ENCODE data around the gene SASH1.

SASH1 gene

GRCh38 chr6:148523048-148523447 is 180.4 kb downstream of the SASH1 start:
- H3K9ac ChIP-seq (ENCODE audit: low read length): no peak overlapping the region
- no peaks in the 10 kb centered on the region for H3K9me3 ChIP-seq (ENCODE audit: low read length)
- H3K36me3 ChIP-seq (ENCODE audit: insufficient read depth, low read length): peaks cover 33% of the 10 kb centered on the region
- H3K4me3 ChIP-seq (ENCODE audit: low read depth in 1 of 2, low read length in 2 of 2): no peak overlapping the region
- peaks cover 32% of the 10 kb centered on the region for H3K4me1 ChIP-seq (ENCODE audit: insufficient read depth, low read length)
- H3K27ac ChIP-seq (ENCODE audit: low read depth, low read length): no peak overlapping the region
- H3K27me3 ChIP-seq (ENCODE audit: control insufficient read depth in 1 of 2, insufficient read depth in 2 of 2, low read length in 2 of 2): no peaks in the 10 kb centered on the region

GRCh38 chr6:148523551-148523950 is 180.9 kb downstream of the SASH1 start:
- peaks cover 33% of the 10 kb centered on the region for H3K36me3 ChIP-seq (ENCODE audit: insufficient read depth, low read length)
- H3K9me3 ChIP-seq (ENCODE audit: low read length): no peaks in the 10 kb centered on the region
- no peak overlapping the region for H3K9ac ChIP-seq (ENCODE audit: low read length)
- H3K4me3 ChIP-seq (ENCODE audit: low read depth in 1 of 2, low read length in 2 of 2): no peak overlapping the region
- peaks cover 29% of the 10 kb centered on the region for H3K4me1 ChIP-seq (ENCODE audit: insufficient read depth, low read length)
- H3K27ac ChIP-seq (ENCODE audit: low read depth, low read length): no peak overlapping the region
- H3K27me3 ChIP-seq (ENCODE audit: control insufficient read depth in 1 of 2, insufficient read depth in 2 of 2, low read length in 2 of 2): no peaks in the 10 kb centered on the region

DNA sequence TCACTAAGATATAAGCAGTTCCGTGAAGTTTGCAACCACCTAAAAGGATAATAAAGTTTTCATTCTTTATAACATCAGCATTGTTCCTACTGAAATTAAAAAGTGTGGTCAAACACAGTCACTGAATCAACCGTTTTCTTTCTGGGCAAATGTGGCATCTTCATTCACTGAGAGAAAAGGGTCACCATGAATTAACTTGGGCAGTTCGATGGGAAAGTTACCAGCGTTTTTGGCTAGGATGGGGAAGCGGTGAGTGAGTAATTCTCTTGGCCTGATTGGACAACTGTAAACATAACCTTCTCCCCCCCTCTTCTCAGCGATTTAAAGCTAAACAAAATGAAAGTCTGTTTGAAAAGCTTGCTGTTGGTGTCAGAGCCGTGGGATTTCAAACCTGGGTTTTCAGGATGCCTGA is 181.8 kb downstream of the SASH1 start:
- H3K9ac ChIP-seq (ENCODE audit: low read length): no peak overlapping the region
- no peaks in the 10 kb centered on the region for H3K9me3 ChIP-seq (ENCODE audit: low read length)
- peak overlapping the region in 1 of 2 donors; percentile 20 for H3K4me3 ChIP-seq (ENCODE audit: low read depth in 1 of 2, low read length in 2 of 2)
- H3K27me3 ChIP-seq (ENCODE audit: control insufficient read depth in 1 of 2, insufficient read depth in 2 of 2, low read length in 2 of 2): no peaks in the 10 kb centered on the region
- H3K4me1 ChIP-seq (ENCODE audit: insufficient read depth, low read length): peaks cover 29% of the 10 kb centered on the region
- peak overlapping the region; percentile 43 for H3K27ac ChIP-seq (ENCODE audit: low read depth, low read length)
- H3K36me3 ChIP-seq (ENCODE audit: insufficient read depth, low read length): peaks cover 32% of the 10 kb centered on the region

DNA sequence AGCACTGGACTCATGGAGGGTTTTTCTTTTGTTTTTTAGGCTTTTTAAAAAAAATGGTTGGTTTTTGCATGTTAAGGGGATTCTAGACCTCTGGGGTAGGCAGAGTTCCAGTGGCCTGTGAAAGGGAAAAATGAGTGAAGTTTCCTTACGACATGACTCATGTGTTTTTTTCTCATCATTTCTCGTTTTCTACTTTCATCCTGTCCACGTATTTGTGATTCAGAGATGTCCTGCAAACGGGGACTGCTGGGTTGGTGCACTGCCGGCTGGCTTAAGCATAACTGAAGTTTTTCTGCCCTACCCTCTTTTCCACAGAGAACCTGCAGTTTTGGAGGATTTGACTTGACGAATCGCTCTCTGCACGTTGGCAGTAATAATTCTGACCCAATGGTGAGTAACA is 182.3 kb downstream of the SASH1 start:
- peak overlapping the region in 1 of 2 donors; percentile 20 for H3K4me3 ChIP-seq (ENCODE audit: low read depth in 1 of 2, low read length in 2 of 2)
- H3K27ac ChIP-seq (ENCODE audit: low read depth, low read length): peak overlapping the region; percentile 43
- no peak overlapping the region for H3K9ac ChIP-seq (ENCODE audit: low read length)
- no peaks in the 10 kb centered on the region for H3K9me3 ChIP-seq (ENCODE audit: low read length)
- H3K36me3 ChIP-seq (ENCODE audit: insufficient read depth, low read length): peaks cover 27% of the 10 kb centered on the region
- peaks cover 29% of the 10 kb centered on the region for H3K4me1 ChIP-seq (ENCODE audit: insufficient read depth, low read length)
- no peaks in the 10 kb centered on the region for H3K27me3 ChIP-seq (ENCODE audit: control insufficient read depth in 1 of 2, insufficient read depth in 2 of 2, low read length in 2 of 2)

GRCh38 chr6:148525453-148525852 is 182.8 kb downstream of the SASH1 start:
- Histone ChIP-seq H3K27me3 (ENCODE audit: control insufficient read depth in 1 of 2, insufficient read depth in 2 of 2, low read length in 2 of 2) (no peaks in the 10 kb centered on the region), H3K36me3 (ENCODE audit: insufficient read depth, low read length) (peaks cover 22% of the 10 kb centered on the region), H3K4me1 (ENCODE audit: insufficient read depth, low read length) (peaks cover 29% of the 10 kb centered on the region), H3K9ac (ENCODE audit: low read length) (no peak overlapping the region), H3K9me3 (ENCODE audit: low read length) (no peaks in the 10 kb centered on the region), H3K27ac (ENCODE audit: low read depth, low read length) (no peak overlapping the region), H3K4me3 (ENCODE audit: low read depth in 1 of 2, low read length in 2 of 2) (no peak overlapping the region)

- no peak overlapping the region for H3K27ac ChIP-seq (ENCODE audit: low read depth, low read length)
- peaks cover 24% of the 10 kb centered on the region for H3K4me1 ChIP-seq (ENCODE audit: insufficient read depth, low read length)
- H3K27me3 ChIP-seq (ENCODE audit: control insufficient read depth in 1 of 2, insufficient read depth in 2 of 2, low read length in 2 of 2): no peaks in the 10 kb centered on the region
- H3K36me3 ChIP-seq (ENCODE audit: insufficient read depth, low read length): peaks cover 23% of the 10 kb centered on the region
- no peak overlapping the region for H3K4me3 ChIP-seq (ENCODE audit: low read depth in 1 of 2, low read length in 2 of 2)
- no peak overlapping the region for H3K9ac ChIP-seq (ENCODE audit: low read length)
- H3K9me3 ChIP-seq (ENCODE audit: low read length): no peaks in the 10 kb centered on the region
Measured at GRCh38 chr6:148526145-148526544, 183.5 kb downstream of the SASH1 start.

DNA sequence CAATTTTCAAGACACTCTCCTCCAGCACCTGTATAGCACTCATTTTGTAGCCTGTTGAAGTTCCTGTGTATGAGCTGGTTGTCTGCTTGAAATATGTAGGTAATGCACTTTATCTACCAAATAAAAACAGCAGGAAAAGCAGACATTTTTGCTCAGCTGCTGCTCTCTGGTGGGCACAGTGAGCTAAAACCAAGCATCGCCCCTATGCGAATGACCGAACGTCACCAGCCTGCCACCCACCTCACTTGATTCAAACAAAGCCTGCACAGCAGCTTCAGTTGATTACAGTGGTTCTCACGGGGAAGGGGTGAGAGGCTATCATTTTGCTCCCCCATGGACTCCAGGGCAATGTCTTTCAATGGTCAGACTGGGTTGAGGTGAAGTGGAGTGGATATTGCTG is 185.7 kb downstream of the SASH1 start:
- Histone ChIP-seq H3K9ac (ENCODE audit: low read length) (no peak overlapping the region), H3K4me1 (ENCODE audit: insufficient read depth, low read length) (peaks cover 12% of the 10 kb centered on the region), H3K27me3 (ENCODE audit: control insufficient read depth in 1 of 2, insufficient read depth in 2 of 2, low read length in 2 of 2) (no peaks in the 10 kb centered on the region), H3K36me3 (ENCODE audit: insufficient read depth, low read length) (peaks cover 42% of the 10 kb centered on the region), H3K27ac (ENCODE audit: low read depth, low read length) (no peak overlapping the region), H3K9me3 (ENCODE audit: low read length) (no peaks in the 10 kb centered on the region), H3K4me3 (ENCODE audit: low read depth in 1 of 2, low read length in 2 of 2) (no peak overlapping the region)

GRCh38 chr6:148529010-148529409 is 186.4 kb downstream of the SASH1 start:
- Histone ChIP-seq H3K27ac (ENCODE audit: low read depth, low read length) (no peak overlapping the region), H3K36me3 (ENCODE audit: insufficient read depth, low read length) (peaks cover 49% of the 10 kb centered on the region)

GRCh38 chr6:148530394-148530953 is 187.8 kb downstream of the SASH1 start:
- H3K27ac ChIP-seq (ENCODE audit: low read depth, low read length): peak overlapping the region; percentile 5

More at GRCh38 chr6:148529010-148529409, 186.4 kb downstream of the SASH1 start:
- Histone ChIP-seq H3K27me3 (ENCODE audit: control insufficient read depth in 1 of 2, insufficient read depth in 2 of 2, low read length in 2 of 2) (no peaks in the 10 kb centered on the region), H3K9ac (ENCODE audit: low read length) (no peak overlapping the region), H3K4me3 (ENCODE audit: low read depth in 1 of 2, low read length in 2 of 2) (no peak overlapping the region), H3K4me1 (ENCODE audit: insufficient read depth, low read length) (peaks cover 12% of the 10 kb centered on the region), H3K9me3 (ENCODE audit: low read length) (no peaks in the 10 kb centered on the region)

GRCh38 chr6:148530976-148531375 is 188.3 kb downstream of the SASH1 start:
- Histone ChIP-seq H3K27ac (ENCODE audit: low read depth, low read length) (no peak overlapping the region), H3K9ac (ENCODE audit: low read length) (no peak overlapping the region), H3K36me3 (ENCODE audit: insufficient read depth, low read length) (peaks cover 63% of the 10 kb centered on the region), H3K9me3 (ENCODE audit: low read length) (no peaks in the 10 kb centered on the region), H3K27me3 (ENCODE audit: control insufficient read depth in 1 of 2, insufficient read depth in 2 of 2, low read length in 2 of 2) (no peaks in the 10 kb centered on the region), H3K4me3 (ENCODE audit: low read depth in 1 of 2, low read length in 2 of 2) (peak overlapping the region in 1 of 2 donors; percentile 18), H3K4me1 (ENCODE audit: insufficient read depth, low read length) (no peaks in the 10 kb centered on the region)

More at GRCh38 chr6:148530394-148530953, 187.8 kb downstream of the SASH1 start:
- no peak overlapping the region for H3K9ac ChIP-seq (ENCODE audit: low read length)
- peaks cover 64% of the 10 kb centered on the region for H3K36me3 ChIP-seq (ENCODE audit: insufficient read depth, low read length)
- H3K27me3 ChIP-seq (ENCODE audit: control insufficient read depth in 1 of 2, insufficient read depth in 2 of 2, low read length in 2 of 2): no peaks in the 10 kb centered on the region
- H3K4me1 ChIP-seq (ENCODE audit: insufficient read depth, low read length): peaks cover 3% of the 10 kb centered on the region
- peak overlapping the region in 1 of 2 donors; percentile 18 for H3K4me3 ChIP-seq (ENCODE audit: low read depth in 1 of 2, low read length in 2 of 2)
- H3K9me3 ChIP-seq (ENCODE audit: low read length): no peaks in the 10 kb centered on the region

GRCh38 chr6:148532698-148533097 is 190.1 kb downstream of the SASH1 start:
- no peaks in the 10 kb centered on the region for H3K4me1 ChIP-seq (ENCODE audit: insufficient read depth, low read length)
- no peak overlapping the region for H3K27ac ChIP-seq (ENCODE audit: low read depth, low read length)
- H3K27me3 ChIP-seq (ENCODE audit: control insufficient read depth in 1 of 2, insufficient read depth in 2 of 2, low read length in 2 of 2): no peaks in the 10 kb centered on the region
- no peak overlapping the region for H3K9ac ChIP-seq (ENCODE audit: low read length)
- peaks cover 61% of the 10 kb centered on the region for H3K36me3 ChIP-seq (ENCODE audit: insufficient read depth, low read length)
- no peaks in the 10 kb centered on the region for H3K9me3 ChIP-seq (ENCODE audit: low read length)
- H3K4me3 ChIP-seq (ENCODE audit: low read depth in 1 of 2, low read length in 2 of 2): no peak overlapping the region
